Inflammatory macrophage (primary cell): ENCODE measurements around the gene CREB3.
A peak's percentile ranks its signal among the peaks of the same experiment; 100 is the strongest.

Experiments used
- DNase-seq, 2 donors: peaks; one replicate each; pipeline ENCODE4 v3.0.0-alpha.2; 2020 to 2022
- total RNA-seq, 18 experiments: gene quantifications; one replicate each; lab custom pipeline; 2026; ENCODE audit warnings: mixed read lengths in 6 of 18, inconsistent platforms in 2 of 18; lab: John Stamatoyannopoulos, UW

CREB3 gene, protein sequence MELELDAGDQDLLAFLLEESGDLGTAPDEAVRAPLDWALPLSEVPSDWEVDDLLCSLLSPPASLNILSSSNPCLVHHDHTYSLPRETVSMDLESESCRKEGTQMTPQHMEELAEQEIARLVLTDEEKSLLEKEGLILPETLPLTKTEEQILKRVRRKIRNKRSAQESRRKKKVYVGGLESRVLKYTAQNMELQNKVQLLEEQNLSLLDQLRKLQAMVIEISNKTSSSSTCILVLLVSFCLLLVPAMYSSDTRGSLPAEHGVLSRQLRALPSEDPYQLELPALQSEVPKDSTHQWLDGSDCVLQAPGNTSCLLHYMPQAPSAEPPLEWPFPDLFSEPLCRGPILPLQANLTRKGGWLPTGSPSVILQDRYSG
- total RNA-seq: 29.3 to 91.3 (median 45.3) reads per million in 18 experiments

GRCh38 chr9:35732185-35732799 is at the start of gene CREB3, which contains the start of gene TLN1:
Gene CREB3, plus strand, starts transcription at chr9:35732666. Its CDS starts 107 bp downstream, at chr9:35732773.
Gene TLN1, minus strand, starts transcription at chr9:35732195. Its CDS starts 6,501 bp downstream, at chr9:35725694.
- DNase-seq: peak; percentile 100

- DNase-seq: no peak
Measured at GRCh38 chr9:35683323-35683722, 49.1 kb upstream of the CREB3 start.

DNA sequence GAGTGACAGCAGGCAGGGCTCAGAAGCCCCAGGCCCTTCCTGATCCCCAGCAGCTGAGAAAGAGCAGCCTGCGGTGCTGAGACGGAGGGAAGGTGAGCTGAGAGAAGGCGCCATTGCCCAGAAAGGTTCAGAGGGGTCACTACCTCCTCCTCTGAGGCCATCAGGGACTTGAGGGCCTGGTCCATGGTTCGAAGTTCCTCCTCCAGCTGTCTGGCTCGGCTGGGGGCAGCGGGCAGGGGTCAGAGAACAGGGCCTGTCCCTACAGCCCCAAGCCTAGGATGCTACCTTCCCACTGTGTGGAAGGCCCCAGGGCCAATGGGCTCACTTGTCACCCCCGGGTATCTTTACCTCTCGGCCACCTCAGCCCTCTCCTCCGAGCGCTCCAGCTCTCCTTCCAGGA is 47.5 kb upstream of the CREB3 start:
- no peak for DNase-seq

GRCh38 chr9:35685506-35685905 is 47.0 kb upstream of the CREB3 start:
- no peak for DNase-seq

DNA sequence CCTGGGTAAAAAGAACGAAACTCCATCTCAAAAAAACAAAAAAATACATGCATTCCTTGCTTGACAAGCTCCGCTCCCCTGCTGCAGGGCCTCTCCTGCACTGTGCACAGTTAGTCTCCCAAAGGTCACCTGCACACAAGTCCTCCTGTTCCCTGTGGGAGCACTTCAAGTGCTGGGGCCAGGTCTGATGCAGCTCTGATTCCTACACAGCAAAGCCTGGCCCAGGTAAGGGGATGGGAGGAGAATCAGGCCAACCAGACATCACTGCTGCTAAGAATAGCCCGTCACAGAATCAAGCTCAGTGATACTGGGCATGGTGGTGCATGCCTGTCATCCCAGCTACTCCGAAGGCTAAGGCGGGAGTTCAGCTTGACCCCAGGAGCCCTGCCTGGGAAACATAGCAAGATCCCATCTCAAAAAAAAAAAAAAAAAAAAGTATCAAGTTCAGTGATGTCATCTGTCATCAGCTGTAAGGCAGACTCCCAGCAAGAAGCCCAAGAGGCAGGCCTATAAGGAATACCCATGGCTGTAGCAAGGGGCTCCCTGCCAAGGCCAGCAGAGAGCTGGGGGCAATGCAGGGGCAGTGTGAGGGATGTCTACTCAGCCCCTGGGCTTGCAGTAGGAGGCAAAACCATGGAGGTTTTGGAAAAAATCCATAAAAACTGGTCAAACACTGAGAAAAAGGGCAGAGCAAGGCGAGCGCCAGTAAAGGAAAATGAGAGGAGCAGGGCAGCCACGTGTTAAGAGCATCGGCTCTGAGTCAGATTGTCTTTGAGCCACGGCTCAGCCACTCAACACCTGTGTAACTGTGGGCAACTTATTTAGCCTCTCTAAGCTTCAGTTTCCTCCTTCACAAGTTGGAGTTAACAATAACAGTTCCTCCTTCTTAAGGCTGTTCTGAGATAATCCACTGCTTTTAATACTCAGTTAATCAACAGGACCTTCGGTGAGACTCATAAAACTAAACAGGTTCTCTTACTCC is 46.0 kb upstream of the CREB3 start:
- DNase-seq: no peak

- no peak for DNase-seq
Measured at GRCh38 chr9:35687306-35687705, 45.2 kb upstream of the CREB3 start.

DNA sequence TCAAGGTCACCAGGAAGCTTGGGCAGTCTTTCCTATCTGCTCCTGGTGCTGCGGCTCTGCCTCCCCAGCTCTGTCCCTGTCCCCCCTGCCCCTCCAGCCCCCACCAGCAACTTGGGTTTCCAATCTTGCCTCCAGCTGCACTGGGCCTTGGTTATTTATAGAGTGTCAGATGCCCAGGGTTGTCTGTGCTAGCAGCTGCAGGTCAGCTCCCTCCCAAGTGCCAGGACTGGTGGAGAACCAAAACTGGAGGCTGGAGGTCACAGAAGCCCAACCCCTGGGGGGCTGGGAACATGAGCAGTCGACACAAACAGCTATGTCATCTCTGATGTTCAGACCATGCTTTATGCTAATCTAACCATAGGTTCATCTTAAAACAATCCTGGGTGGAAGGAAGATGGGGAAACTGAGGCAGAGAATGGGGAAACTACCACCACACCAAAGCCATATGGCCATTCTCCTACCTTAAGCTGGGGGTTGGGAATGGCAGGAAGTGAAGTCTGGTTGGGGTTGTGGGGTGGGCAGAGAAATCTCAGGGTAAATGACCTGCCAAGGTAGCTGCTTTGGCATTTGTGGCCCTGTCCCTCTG is 44.4 kb upstream of the CREB3 start:
- DNase-seq: no peak

- peak; percentile 40 to 50 for DNase-seq
Measured at GRCh38 chr9:35688558-35689541, 43.6 kb upstream of the CREB3 start.

DNA sequence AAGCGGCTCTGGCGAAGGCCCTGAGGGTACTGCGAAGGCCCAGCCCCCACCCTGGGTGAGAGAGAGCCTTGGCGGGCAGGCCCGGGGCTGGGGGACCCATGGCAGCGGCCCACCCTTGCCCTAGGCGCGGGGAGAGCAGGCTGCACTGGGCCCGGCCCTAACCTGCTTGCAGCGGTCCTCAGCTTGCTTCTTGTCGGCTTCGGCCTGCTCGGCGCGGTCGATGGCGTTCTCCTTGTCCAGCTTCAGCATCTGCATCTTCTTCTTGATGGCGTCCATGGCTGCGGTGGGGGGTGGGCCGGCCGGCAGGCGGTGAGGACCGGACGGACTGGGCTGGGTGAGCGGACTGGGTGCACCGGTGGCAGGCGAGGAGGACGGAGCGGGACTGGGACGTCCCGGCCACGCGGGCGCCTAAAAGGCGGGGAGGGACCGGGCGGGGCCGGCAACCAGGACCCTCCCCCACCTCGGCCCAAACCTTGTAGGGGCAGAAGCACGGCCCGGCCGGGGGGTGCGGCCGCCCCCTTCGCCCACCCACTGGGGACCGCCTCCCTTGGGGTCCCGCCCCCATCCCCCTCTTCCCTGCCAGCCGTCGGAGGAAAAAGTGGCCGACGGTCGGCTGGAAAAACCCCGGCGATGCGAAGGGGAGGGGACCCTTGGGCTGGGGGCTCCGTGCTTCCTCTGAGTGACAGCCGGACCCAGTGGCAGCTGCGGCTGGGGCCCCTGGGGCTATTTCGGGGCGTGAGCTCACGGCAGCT is 42.7 kb upstream of the CREB3 start, which contains the start of gene TPM2:
TSS of gene TPM2 (minus strand) at position 384 of the 752 bp plus-strand sequence. CDS start at position 276, 108 bp downstream.
- no peak for DNase-seq

GRCh38 chr9:35690294-35690613 is 42.2 kb upstream of the CREB3 start:
- DNase-seq: no peak

GRCh38 chr9:35690614-35691333 is 41.7 kb upstream of the CREB3 start:
- DNase-seq: peak; percentile 35 to 51

DNA sequence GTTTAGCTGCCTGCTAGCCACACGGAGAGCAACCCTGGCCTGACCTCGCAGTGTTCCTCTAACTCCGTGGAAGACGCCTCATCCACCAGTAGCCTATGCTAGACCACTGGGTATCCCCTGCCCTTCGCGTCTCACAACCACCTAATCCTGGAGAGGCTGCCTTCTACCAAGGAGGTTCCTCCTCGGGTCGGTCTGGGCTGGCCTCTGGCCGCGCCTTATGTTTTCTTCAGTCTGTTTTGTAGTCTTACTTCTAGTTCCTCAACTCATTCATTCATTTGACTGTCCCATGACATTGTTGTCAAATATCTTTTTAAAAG is 41.2 kb upstream of the CREB3 start:
- DNase-seq: peak; percentile 46 to 60

- no peak for DNase-seq
Measured at GRCh38 chr9:35691757-35692301, 40.6 kb upstream of the CREB3 start.

GRCh38 chr9:35695943-35696401 is 36.5 kb upstream of the CREB3 start:
- DNase-seq: no peak

DNA sequence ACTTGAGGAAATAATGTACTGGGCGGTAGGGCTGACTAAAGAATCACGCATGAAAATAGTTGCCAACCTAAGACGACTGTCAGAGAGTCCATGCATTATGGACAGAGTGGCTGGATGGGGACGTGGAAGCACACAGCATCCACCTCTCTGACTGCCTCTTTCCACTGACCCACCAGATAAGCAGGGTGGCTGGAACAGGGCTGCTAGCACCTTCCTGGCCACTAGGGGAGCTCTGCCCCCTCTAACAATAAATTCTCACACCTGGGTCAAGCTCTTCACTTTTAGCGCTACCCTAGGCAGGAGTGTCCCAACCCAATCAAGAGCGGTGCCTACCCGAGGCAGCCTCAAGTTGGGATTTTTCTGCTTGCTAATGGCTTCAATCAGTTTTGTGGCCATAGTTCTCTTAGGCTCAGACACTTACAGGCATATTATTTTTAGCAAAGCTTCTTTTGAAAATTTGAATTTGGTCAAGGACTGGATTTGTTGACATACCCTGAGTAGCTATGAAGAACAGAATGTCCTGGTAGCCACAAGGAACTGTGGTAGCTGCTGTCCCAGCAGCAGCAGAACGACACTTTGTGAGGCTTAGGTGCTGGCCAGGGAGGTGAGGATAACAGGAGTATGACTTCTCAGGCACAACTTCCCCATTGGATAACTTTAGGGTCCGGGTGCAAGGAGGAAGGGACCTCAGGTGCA is 35.8 kb upstream of the CREB3 start:
- peak; percentile 27 to 48 for DNase-seq

GRCh38 chr9:35697486-35697885 is 35.0 kb upstream of the CREB3 start:
- no peak for DNase-seq

GRCh38 chr9:35698231-35698630 is 34.2 kb upstream of the CREB3 start:
- DNase-seq: no peak

- DNase-seq: no peak
Measured at GRCh38 chr9:35700031-35700430, 32.4 kb upstream of the CREB3 start.

DNA sequence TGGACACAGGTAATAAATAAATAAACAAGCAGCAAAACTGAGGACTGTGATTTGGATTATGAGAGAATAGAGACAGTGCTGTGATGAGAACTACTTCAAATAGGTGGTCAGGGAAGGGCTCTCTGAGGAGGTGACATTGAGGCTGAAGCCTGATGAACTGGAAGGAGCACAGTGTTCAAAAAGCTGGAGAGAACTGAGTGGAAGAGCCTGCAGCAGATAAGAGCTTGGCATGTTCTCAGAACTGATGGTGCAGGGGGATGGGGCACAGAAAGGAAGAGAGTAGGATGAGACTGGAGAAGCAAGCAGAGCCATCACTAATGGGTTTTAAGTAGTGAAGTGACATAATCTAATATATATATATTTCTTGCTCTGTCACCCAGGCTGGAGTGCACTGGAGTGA is 31.5 kb upstream of the CREB3 start:
- no peak for DNase-seq
